ENCODE data around the gene CCDC146. TPM values are rescaled to one million over a fixed set of nuclear protein-coding genes. Genes with fewer than 3 reads are reported as not detected.
"Not testable (repeated sequence)": the region's sequence is repeated elsewhere in the genome, so short reads cannot be mapped to it uniquely, and the experiment has no call there.

The CCDC146 gene
- total RNA-seq, 1 experiment from 2014 or later: 0.72 TPM

DNA sequence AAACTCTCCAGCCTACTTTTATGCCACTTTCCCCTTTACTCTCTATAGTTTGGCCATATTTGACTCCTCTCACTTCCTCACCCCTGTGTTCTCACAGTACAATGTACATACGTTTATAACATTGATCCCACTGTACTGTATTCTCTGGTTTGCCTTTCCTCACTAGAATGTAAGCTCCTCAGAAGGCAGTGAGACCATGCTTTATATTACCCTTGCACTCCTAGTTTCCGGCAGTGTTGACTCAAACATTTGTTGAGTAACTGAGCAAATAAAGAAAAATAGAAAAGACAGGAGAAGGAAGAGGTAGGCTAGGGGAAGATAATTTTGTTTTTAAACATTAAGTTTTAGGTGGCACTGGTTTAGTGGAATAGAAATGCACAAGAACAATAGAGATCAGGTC, 42.2 kb upstream of the CCDC146 start:
- H4K5ac ChIP-seq (ENCODE audit: insufficient read length, low read depth, low read length); H2BK12ac ChIP-seq (ENCODE audit: insufficient read length, low read depth, low read length); H3K4me2 ChIP-seq (ENCODE audit: insufficient read depth, insufficient read length, low read length); H3K79me1 ChIP-seq (ENCODE audit: insufficient read depth, low read depth, low read length, poor library complexity, severe bottlenecking); DNase-seq; H3K14ac ChIP-seq (ENCODE audit: insufficient read depth, low read length); H3K79me2 ChIP-seq (ENCODE audit: insufficient read depth, low read length); H3K27ac ChIP-seq (ENCODE audit: insufficient read length, low read depth, low read length); H4K8ac ChIP-seq (replicated peaks; ENCODE audit: insufficient read length, low read depth, low read length); H4K91ac ChIP-seq (ENCODE audit: insufficient read length, low read depth, low read length); H3K9me3 Mint-ChIP-seq; H3K27ac Mint-ChIP-seq; H2BK120ac ChIP-seq (ENCODE audit: low read depth, low read length, poor library complexity, severe bottlenecking); H3K23ac ChIP-seq (ENCODE audit: insufficient read length, low read depth, low read length); H3K36me3 Mint-ChIP-seq (ENCODE audit: insufficient read depth in 1 of 3, low read depth in 3 of 3); H3T11ph ChIP-seq (ENCODE audit: low read length); H3K9me3 ChIP-seq (ENCODE audit: control insufficient read depth, low read depth, low read length); H3K23me2 ChIP-seq (ENCODE audit: insufficient read length, low read depth, low read length, poor library complexity, severe bottlenecking); H3K4ac ChIP-seq (ENCODE audit: low read depth, low read length); H3K27me3 ChIP-seq (ENCODE audit: insufficient read depth, low read length); H2BK5ac ChIP-seq (ENCODE audit: insufficient read length, low read length); H3K4me1 ChIP-seq (ENCODE audit: insufficient read depth, low read length); H3K56ac ChIP-seq (ENCODE audit: insufficient read length, low read depth, low read length); H2AFZ ChIP-seq (ENCODE audit: low read length); H3K18ac ChIP-seq (ENCODE audit: insufficient read length, low read depth, low read length); H2AK5ac ChIP-seq (ENCODE audit: insufficient read length, low read length); H2BK20ac ChIP-seq (ENCODE audit: low read depth, low read length, poor library complexity, severe bottlenecking); H3K4me1 Mint-ChIP-seq; H3K27me3 Mint-ChIP-seq (ENCODE audit: low read depth); H3K4me3 Mint-ChIP-seq; H2BK15ac ChIP-seq (ENCODE audit: low read depth, low read length); H4K20me1 ChIP-seq (ENCODE audit: control insufficient read depth, insufficient read depth, insufficient read length); H3K9ac ChIP-seq (ENCODE audit: extremely low read depth, insufficient read length, low read length): not testable (repeated sequence)
- WGBS (ENCODE audit: extremely low coverage, insufficient read length, low lambda C conversion rate): no CpG with 5 or more reads among the region's 2 CpGs

DNA sequence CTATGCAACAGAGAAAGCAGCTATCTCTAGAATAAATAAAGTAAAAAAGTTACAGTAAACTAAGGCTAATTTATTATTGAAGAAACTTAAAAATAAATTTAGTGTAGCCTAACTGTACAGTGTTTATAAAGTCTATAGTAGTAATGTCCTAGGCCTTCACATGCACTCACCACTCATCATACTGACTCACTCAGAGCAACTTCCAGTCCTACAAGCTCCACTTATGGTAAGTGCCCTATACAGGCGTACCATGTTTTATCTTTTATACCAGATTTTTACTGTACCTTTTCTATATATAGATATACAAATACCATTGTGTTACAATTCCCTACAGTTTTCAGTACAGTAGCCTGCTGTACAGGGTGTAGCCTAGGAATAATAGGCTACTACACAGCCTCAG, 40.2 kb upstream of the CCDC146 start:
- not testable (repeated sequence) for H3K27me3 ChIP-seq (ENCODE audit: insufficient read depth, low read length); H2AK5ac ChIP-seq (ENCODE audit: insufficient read length, low read length); H3K27me3 Mint-ChIP-seq (ENCODE audit: low read depth); H3K27ac ChIP-seq (ENCODE audit: insufficient read length, low read depth, low read length); H3T11ph ChIP-seq (ENCODE audit: low read length); H3K56ac ChIP-seq (ENCODE audit: insufficient read length, low read depth, low read length); H3K79me1 ChIP-seq (ENCODE audit: insufficient read depth, low read depth, low read length, poor library complexity, severe bottlenecking); H2AFZ ChIP-seq (ENCODE audit: low read length); H3K14ac ChIP-seq (ENCODE audit: insufficient read depth, low read length); H4K91ac ChIP-seq (ENCODE audit: insufficient read length, low read depth, low read length); H3K23me2 ChIP-seq (ENCODE audit: insufficient read length, low read depth, low read length, poor library complexity, severe bottlenecking); H4K20me1 ChIP-seq (ENCODE audit: control insufficient read depth, insufficient read depth, insufficient read length); H3K4ac ChIP-seq (ENCODE audit: low read depth, low read length); H3K4me1 Mint-ChIP-seq; H2BK120ac ChIP-seq (ENCODE audit: low read depth, low read length, poor library complexity, severe bottlenecking); H3K9me3 ChIP-seq (ENCODE audit: control insufficient read depth, low read depth, low read length); H3K23ac ChIP-seq (ENCODE audit: insufficient read length, low read depth, low read length); H3K36me3 Mint-ChIP-seq (ENCODE audit: insufficient read depth in 1 of 3, low read depth in 3 of 3); H2BK20ac ChIP-seq (ENCODE audit: low read depth, low read length, poor library complexity, severe bottlenecking); H3K4me3 Mint-ChIP-seq; H2BK15ac ChIP-seq (ENCODE audit: low read depth, low read length); H4K5ac ChIP-seq (ENCODE audit: insufficient read length, low read depth, low read length); H3K4me2 ChIP-seq (ENCODE audit: insufficient read depth, insufficient read length, low read length); H3K18ac ChIP-seq (ENCODE audit: insufficient read length, low read depth, low read length); H3K9ac ChIP-seq (ENCODE audit: extremely low read depth, insufficient read length, low read length); DNase-seq; H2BK5ac ChIP-seq (ENCODE audit: insufficient read length, low read length); H2BK12ac ChIP-seq (ENCODE audit: insufficient read length, low read depth, low read length); H3K79me2 ChIP-seq (ENCODE audit: insufficient read depth, low read length); H3K4me1 ChIP-seq (ENCODE audit: insufficient read depth, low read length); H3K27ac Mint-ChIP-seq; H3K9me3 Mint-ChIP-seq; H4K8ac ChIP-seq (replicated peaks; ENCODE audit: insufficient read length, low read depth, low read length)
- WGBS (ENCODE audit: extremely low coverage, insufficient read length, low lambda C conversion rate): no CpG with 5 or more reads among the region's 1 CpG

Data from H9 (cell line).